ENCODE data around the gene SEPTIN3. TPM values are rescaled to one million over a fixed set of nuclear protein-coding genes. Genes with fewer than 3 reads are reported as not detected.

The SEPTIN3 gene
- polyA plus RNA-seq, 1 donor from 2014 or later = 167 TPM

- Histone ChIP-seq H3K27me3 (ENCODE audit: insufficient read depth, low read depth, low read length) (no peaks in the 10 kb centered on the region), H3K36me3 (ENCODE audit: insufficient read depth, low read length) (no peaks in the 10 kb centered on the region), H4K20me1 (ENCODE audit: insufficient read depth) (no peaks in the 10 kb centered on the region), H3K27ac (ENCODE audit: low read length) (no peak overlapping the region), H3K4me3 (ENCODE audit: low read length) (no peak overlapping the region), H3K9me2 (ENCODE audit: insufficient read depth, low read length) (no peaks in the 10 kb centered on the region), H3K4me2 (ENCODE audit: low read length) (no peak overlapping the region), H3F3A (ENCODE audit: insufficient read depth, low read length, poor library complexity, severe bottlenecking) (no peaks in the 10 kb centered on the region), H3K79me2 (replicated peaks; ENCODE audit: insufficient read depth, low read length) (no peaks in the 10 kb centered on the region), H3K9ac (ENCODE audit: low read length) (no peak overlapping the region), H3K9me3 (ENCODE audit: low read length) (no peaks in the 10 kb centered on the region), H2AFZ (ENCODE audit: low read depth, low read length) (no peak overlapping the region)
- TF ChIP-seq EP300 (conservative IDR thresholded peaks at IDR 0.05; ENCODE audit: poor library complexity, severe bottlenecking) (no peak), RAD21 (conservative IDR thresholded peaks at IDR 0.05) (no peak), POLR2AphosphoS5 (IDR thresholded peaks at IDR 0.05) (no peak), EZH2 (IDR thresholded peaks at IDR 0.05; ENCODE audit: borderline replicate concordance, insufficient read depth, low read length, poor library complexity, severe bottlenecking) (no peak), MXI1 (conservative IDR thresholded peaks at IDR 0.05; ENCODE audit: poor library complexity, severe bottlenecking) (no peak), SMC3 (conservative IDR thresholded peaks at IDR 0.05; ENCODE audit: poor library complexity) (no peak), TAF1 (IDR thresholded peaks at IDR 0.05; ENCODE audit: low read depth) (no peak)
These were observed 49.0 kb downstream of the SEPTIN3 start for GRCh38 chr22:42018224-42018623.

Other genes with a start within 250 kb of the SEPTIN3 start
- gene CCDC134, start 168.8 kb upstream of the SEPTIN3 start, polyA plus RNA-seq = 2.2 and 6.6 TPM in 2 replicates
- gene SREBF2, start 136.3 kb upstream of the SEPTIN3 start, polyA plus RNA-seq = 73.0 and 87.3 TPM in 2 replicates
- 0.62 and 2.2 TPM in 2 replicates for gene SHISA8, start 54.4 kb upstream of the SEPTIN3 start, polyA plus RNA-seq
- gene TNFRSF13C, start 42.6 kb upstream of the SEPTIN3 start, polyA plus RNA-seq = 0.12 and 0.34 TPM in 2 replicates
- 1.7 and 2.1 TPM in 2 replicates for gene CENPM, start 22.3 kb upstream of the SEPTIN3 start, polyA plus RNA-seq
- not detected in 2 replicates for gene WBP2NL, start 29.3 kb downstream of the SEPTIN3 start, polyA plus RNA-seq
- 8.8 and 11.4 TPM in 2 replicates for gene NAGA, start 101.4 kb downstream of the SEPTIN3 start, polyA plus RNA-seq
- gene PHETA2, start 104.8 kb downstream of the SEPTIN3 start, polyA plus RNA-seq = 0.22 and 0.42 TPM in 2 replicates
- gene SMDT1, start 110.3 kb downstream of the SEPTIN3 start, polyA plus RNA-seq = 42.8 and 44.0 TPM in 2 replicates
- 225 and 273 TPM in 2 replicates for gene NDUFA6, start 121.3 kb downstream of the SEPTIN3 start, polyA plus RNA-seq
- 11.5 and 14.2 TPM in 2 replicates for gene CYP2D6, start 161.4 kb downstream of the SEPTIN3 start, polyA plus RNA-seq